ENCODE results near the gene ZNF319. TPM values are rescaled to one million over a fixed set of nuclear protein-coding genes. Genes with fewer than 3 reads are reported as not detected.
A peak's percentile ranks its signal among the peaks of the same experiment; 100 is the strongest.

The ZNF319 gene
- total and polyA plus RNA-seq, 2 of the 13 experiments (the other 11 are each of a cell fraction or from before 2014, with no cell fraction given) = 2.4 to 3.6 TPM

DNA sequence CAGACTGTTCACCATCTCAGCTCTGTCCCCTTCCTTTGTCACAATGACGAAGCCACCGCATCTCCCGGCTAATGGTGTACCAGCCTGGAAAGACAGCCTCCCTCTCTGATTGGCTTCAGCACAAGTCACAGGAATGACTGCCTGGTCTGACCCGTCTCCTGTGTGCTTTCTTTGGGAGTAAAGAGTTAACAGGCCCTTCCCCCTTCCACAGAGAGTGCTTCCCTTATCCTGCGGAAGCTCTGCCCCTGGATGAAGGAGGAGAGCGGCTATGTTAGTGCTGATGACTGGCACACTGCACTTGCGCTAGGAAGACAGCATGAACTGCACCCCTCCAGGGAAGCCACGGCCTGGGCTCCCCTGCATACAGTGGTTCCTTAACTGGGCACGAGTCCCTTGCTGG lies 12.0 kb upstream of the ZNF319 start (continued):
- TF ChIP-seq, protein P1, sequence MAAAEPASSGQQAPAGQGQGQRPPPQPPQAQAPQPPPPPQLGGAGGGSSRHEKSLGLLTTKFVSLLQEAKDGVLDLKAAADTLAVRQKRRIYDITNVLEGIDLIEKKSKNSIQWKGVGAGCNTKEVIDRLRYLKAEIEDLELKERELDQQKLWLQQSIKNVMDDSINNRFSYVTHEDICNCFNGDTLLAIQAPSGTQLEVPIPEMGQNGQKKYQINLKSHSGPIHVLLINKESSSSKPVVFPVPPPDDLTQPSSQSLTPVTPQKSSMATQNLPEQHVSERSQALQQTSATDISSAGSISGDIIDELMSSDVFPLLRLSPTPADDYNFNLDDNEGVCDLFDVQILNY (CRISPR knock-in tag; conservative IDR thresholded peaks at IDR 0.05) = no peak
- TF ChIP-seq ZNF572 (CRISPR knock-in tag; IDR thresholded peaks at IDR 0.05) (no peak), NCOA5 (CRISPR knock-in tag; IDR thresholded peaks at IDR 0.05) (no peak), NR2F6 (IDR thresholded peaks at IDR 0.05) (no peak), NR2F6 (CRISPR knock-in tag; IDR thresholded peaks at IDR 0.05) (no peak)

DNA sequence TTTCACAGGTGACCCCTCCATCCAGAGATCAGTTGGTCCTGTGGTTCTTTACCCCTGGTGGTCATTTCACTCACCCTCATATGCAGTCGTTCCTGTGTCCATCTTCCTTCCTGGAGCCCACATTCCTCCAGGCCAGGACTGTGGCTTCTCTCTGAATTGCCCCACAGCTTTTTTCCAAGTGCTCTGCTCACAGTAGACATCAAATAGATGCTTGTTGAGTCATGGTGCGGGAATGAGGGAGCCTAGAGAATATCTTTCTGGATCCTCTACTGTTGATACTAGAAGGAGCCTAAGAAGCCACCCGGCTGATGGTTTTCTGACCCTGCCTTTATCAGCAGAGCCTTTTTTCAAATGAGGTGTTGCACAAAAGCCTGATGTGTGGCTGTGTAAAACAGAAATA lies 11.2 kb upstream of the ZNF319 start:
- no peak overlapping the region for H3K4me3 ChIP-seq (replicated peaks in 1 of 3; ENCODE audit: insufficient read depth in 1 of 3, low read depth in 2 of 3, low read length in 3 of 3)
- peaks cover 22% of the 10 kb centered on the region for H3K4me1 ChIP-seq (ENCODE audit: insufficient read depth, low read length)
- H3K79me2 ChIP-seq (ENCODE audit: insufficient read depth, low read length) = peaks cover 1% of the 10 kb centered on the region
- intact Hi-C loops (cut with micrococcal nuclease; ENCODE audit: unreplicated experiment) = no loop called here
- TF ChIP-seq MIXL1 (CRISPR knock-in tag; IDR thresholded peaks at IDR 0.05) (no peak), SNRNP70 (IDR thresholded peaks at IDR 0.05; ENCODE audit: low read depth, low read length) (no peak), ZNF850 (CRISPR knock-in tag; conservative IDR thresholded peaks at IDR 0.05) (no peak), ZNF17 (CRISPR knock-in tag; IDR thresholded peaks at IDR 0.05) (no peak), FOSL2 (CRISPR knock-in tag; IDR thresholded peaks at IDR 0.05) (0 out of 2 replicates have a peak, but pooled peaks have one; percentile 4)
- TF ChIP-seq, protein P2, sequence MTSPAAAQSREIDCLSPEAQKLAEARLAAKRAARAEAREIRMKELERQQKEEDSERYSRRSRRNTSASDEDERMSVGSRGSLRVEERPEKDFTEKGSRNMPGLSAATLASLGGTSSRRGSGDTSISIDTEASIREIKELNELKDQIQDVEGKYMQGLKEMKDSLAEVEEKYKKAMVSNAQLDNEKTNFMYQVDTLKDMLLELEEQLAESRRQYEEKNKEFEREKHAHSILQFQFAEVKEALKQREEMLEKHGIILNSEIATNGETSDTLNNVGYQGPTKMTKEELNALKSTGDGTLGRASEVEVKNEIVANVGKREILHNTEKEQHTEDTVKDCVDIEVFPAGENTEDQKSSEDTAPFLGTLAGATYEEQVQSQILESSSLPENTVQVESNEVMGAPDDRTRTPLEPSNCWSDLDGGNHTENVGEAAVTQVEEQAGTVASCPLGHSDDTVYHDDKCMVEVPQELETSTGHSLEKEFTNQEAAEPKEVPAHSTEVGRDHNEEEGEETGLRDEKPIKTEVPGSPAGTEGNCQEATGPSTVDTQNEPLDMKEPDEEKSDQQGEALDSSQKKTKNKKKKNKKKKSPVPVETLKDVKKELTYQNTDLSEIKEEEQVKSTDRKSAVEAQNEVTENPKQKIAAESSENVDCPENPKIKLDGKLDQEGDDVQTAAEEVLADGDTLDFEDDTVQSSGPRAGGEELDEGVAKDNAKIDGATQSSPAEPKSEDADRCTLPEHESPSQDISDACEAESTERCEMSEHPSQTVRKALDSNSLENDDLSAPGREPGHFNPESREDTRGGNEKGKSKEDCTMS (CRISPR knock-in tag; conservative IDR thresholded peaks at IDR 0.05) = no peak
- 77% methylated on average over 3 of the region's 3 CpGs for WGBS (ENCODE audit: low lambda C conversion rate)
- CTCF ChIA-PET (ENCODE audit: low intra/inter-chr PET ratio, low total read pairs) = no interaction called here
- H3K4me2 ChIP-seq (ENCODE audit: low read depth, low read length) = no peak overlapping the region
- POLR2A ChIA-PET = interaction anchor here (1.6 kb wide), 1 partner anchor 13 kb away, joined by 8 read pairs; no protein-coding TSS in a partner anchor
- H3K9me3 ChIP-seq (ENCODE audit: low read length) = peaks cover under 1% of the 10 kb centered on the region
- in situ Hi-C loops (cut with HindIII; ENCODE audit: extremely low pct_ligation_motif_present, low pct_unique_long_range_greater_than_20kb) = no loop called here
- H3K36me3 ChIP-seq (replicated peaks in 1 of 2; ENCODE audit: control insufficient read depth in 1 of 2, insufficient read depth in 2 of 2, low read length in 2 of 2) = peaks cover 13 to 46% of the 10 kb centered on the region in 2 experiments
- DNase-seq (ENCODE audit: low spot score) (peak; percentile 41), ATAC-seq (peak; percentile 71), FAIRE-seq (no peak)
- H4K20me1 ChIP-seq (ENCODE audit: insufficient read depth, low read length) = no peaks in the 10 kb centered on the region
- H3K9ac ChIP-seq (ENCODE audit: insufficient read depth, low read depth, low read length) = no peak overlapping the region
- no peaks in the 10 kb centered on the region for H3K27me3 ChIP-seq (ENCODE audit: control insufficient read depth in 1 of 2, insufficient read depth in 2 of 2, low read length in 2 of 2)
- H2AFZ ChIP-seq (ENCODE audit: low read length) = no peak overlapping the region
- no peak overlapping the region for H3K27ac ChIP-seq (ENCODE audit: extremely low read length, insufficient read depth, low read length)
- BruUV-seq (replicated peaks) = no TSS peak
